ENCODE data around the gene MYOM3.

DNA sequence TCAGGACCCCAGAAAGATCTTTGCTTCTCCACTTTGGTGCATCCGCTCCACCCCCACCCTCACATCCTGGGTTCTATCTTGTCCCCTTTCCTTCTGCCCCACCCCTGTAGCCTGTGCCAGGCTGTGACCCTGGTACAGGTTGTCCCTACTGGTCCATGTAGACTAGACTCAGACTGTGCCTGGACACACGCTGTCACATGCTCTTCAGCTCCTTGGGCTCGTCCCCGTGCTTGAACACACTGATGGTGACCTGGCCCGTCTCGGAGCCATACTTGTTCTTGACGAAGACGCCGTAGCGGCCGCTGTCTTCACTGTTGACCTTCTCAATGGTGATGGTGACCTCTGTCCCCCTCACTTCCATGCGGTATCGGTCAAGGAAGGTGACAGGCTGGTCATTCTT, 54.8 kb downstream of the MYOM3 start:
- TF ChIP-seq, protein P1, sequence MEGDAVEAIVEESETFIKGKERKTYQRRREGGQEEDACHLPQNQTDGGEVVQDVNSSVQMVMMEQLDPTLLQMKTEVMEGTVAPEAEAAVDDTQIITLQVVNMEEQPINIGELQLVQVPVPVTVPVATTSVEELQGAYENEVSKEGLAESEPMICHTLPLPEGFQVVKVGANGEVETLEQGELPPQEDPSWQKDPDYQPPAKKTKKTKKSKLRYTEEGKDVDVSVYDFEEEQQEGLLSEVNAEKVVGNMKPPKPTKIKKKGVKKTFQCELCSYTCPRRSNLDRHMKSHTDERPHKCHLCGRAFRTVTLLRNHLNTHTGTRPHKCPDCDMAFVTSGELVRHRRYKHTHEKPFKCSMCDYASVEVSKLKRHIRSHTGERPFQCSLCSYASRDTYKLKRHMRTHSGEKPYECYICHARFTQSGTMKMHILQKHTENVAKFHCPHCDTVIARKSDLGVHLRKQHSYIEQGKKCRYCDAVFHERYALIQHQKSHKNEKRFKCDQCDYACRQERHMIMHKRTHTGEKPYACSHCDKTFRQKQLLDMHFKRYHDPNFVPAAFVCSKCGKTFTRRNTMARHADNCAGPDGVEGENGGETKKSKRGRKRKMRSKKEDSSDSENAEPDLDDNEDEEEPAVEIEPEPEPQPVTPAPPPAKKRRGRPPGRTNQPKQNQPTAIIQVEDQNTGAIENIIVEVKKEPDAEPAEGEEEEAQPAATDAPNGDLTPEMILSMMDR (IDR thresholded peaks at IDR 0.05; ENCODE audit: low read depth, low read length) = no peak
- TF ChIP-seq EZH2phosphoT487 (IDR thresholded peaks at IDR 0.05; ENCODE audit: low read depth) = no peak
